K562 (cell line): Measurements from ENCODE around the gene CDHR2. TPM values are rescaled to one million over a fixed set of nuclear protein-coding genes. Genes with fewer than 3 reads are reported as not detected.

ENCODE experiments used
- ATAC-seq: fragments of 200-7000 bp; cut with Tn5 transposase; 3 replicates; pipeline ENCODE4 v1.9.1; 2020; ENCODE audit warnings: moderate library complexity
- BruUV-seq: library from RNA; stranded (reverse); fragments of 400-500 nt; replicated peaks from 2 replicates; lab custom pipeline; 2021; lab: Mats Ljungman, UMichigan
- CTCF ChIA-PET: fragments of 300-600 bp; formaldehyde crosslinking; extraction: SDS; loops from one replicate; lab custom pipeline; 2021; ENCODE audit warnings: low intra/inter-chr PET ratio; lab: Yijun Ruan, JAX
- POLR2A ChIA-PET: fragments of 300-600, 350-650 bp; sonication (Branson Sonifier 250); formaldehyde crosslinking; extraction: SDS; loops from one replicate; lab custom pipeline; 2021; ENCODE audit warnings: antibody characterized with exemption, inconsistent platforms; lab: Yijun Ruan, JAX
- DNase-seq, 4 experiments: peaks; one replicate each; pipeline versions ENCODE4 v3.0.0 to v3.0.0-alpha.2; 2011 to 2018; ENCODE audit warnings: low spot score in 3 of 4, mixed read lengths in 3 of 4; ENCODE audit errors: extremely low read depth in 1 of 4
- FAIRE-seq: peaks from 2 replicates; lab custom pipeline; 2011; peaks lifted over from hg19 to GRCh38; lab: Jason Lieb, UNC
- H2AFZ ChIP-seq: 2 replicates; pipeline ENCODE4 v1.6.0; 2011; ENCODE audit warnings: low read depth, low read length, control low read depth, inconsistent platforms
- H3K27ac ChIP-seq: fragments of 200-600 bp; 3 replicates; pipeline ENCODE4 v1.8.0; 2011; ENCODE audit warnings: low read depth, mild to moderate bottlenecking, control low read depth, inconsistent platforms, low read length, moderate library complexity, mixed read lengths; ENCODE audit errors: extremely low read depth
- H3K27me3 ChIP-seq, 2 experiments: fragments of 300-600 bp in 1 of 2; 2 replicates in 1 of 2; 3 replicates in 1 of 2; pipeline versions ENCODE4 v1.6.0 to v1.8.0; 2011; ENCODE audit warnings: inconsistent platforms in 2 of 2, low read length in 2 of 2, mild to moderate bottlenecking in 1 of 2, mixed read lengths in 1 of 2, moderate library complexity in 1 of 2; ENCODE audit not compliant: control insufficient read depth in 2 of 2, insufficient read depth in 2 of 2
- H3K36me3 ChIP-seq: fragments of 300-600 bp; 3 replicates; pipeline ENCODE4 v1.8.0; 2011; ENCODE audit warnings: mild to moderate bottlenecking, low read length, inconsistent platforms; ENCODE audit not compliant: control insufficient read depth, insufficient read depth
- H3K4me1 ChIP-seq, 2 experiments: fragments of 200-600 bp in 1 of 2; replicated peaks in 1 of 2; 2 replicates in 1 of 2; 3 replicates in 1 of 2; pipeline versions ENCODE4 v1.5.1 to v1.8.0; 2011; ENCODE audit warnings: inconsistent platforms in 2 of 2, low read length in 2 of 2, mild to moderate bottlenecking in 1 of 2, mixed read lengths in 1 of 2, moderate library complexity in 1 of 2; ENCODE audit not compliant: control insufficient read depth in 2 of 2, insufficient read depth in 2 of 2
- H3K4me2 ChIP-seq: 2 replicates; pipeline ENCODE4 v1.6.1; 2011; ENCODE audit warnings: low read length, control low read depth, inconsistent platforms, mixed read lengths; ENCODE audit not compliant: insufficient read depth
- H3K4me3 ChIP-seq: fragments of 200-600 bp; sonication (generic), shearing (Covaris generic); 2 replicates; pipeline ENCODE4 v1.5.1; 2016; ENCODE audit warnings: control low read depth, inconsistent platforms
- H3K79me2 ChIP-seq: fragments of 200-600 bp; 3 replicates; pipeline ENCODE4 v1.8.0; 2011; ENCODE audit warnings: low read length, inconsistent platforms; ENCODE audit not compliant: control insufficient read depth, insufficient read depth
- H3K9ac ChIP-seq, 2 experiments: 2 replicates each; pipeline versions ENCODE4 v1.6.0 to v1.6.1; 2011; ENCODE audit warnings: low read depth in 2 of 2, low read length in 2 of 2, control low read depth in 1 of 2, inconsistent platforms in 1 of 2, mild to moderate bottlenecking in 1 of 2, mixed read lengths in 1 of 2; ENCODE audit not compliant: insufficient read depth in 1 of 2
- H3K9me1 ChIP-seq: one replicate; pipeline ENCODE4 v1.6.0; 2011; ENCODE audit warnings: inconsistent platforms, mild to moderate bottlenecking, low read length, moderate library complexity; ENCODE audit not compliant: control insufficient read depth, insufficient read depth
- H3K9me3 ChIP-seq: replicated peaks from 2 replicates; pipeline ENCODE4 v1.5.1; 2011; ENCODE audit warnings: low read depth, low read length, inconsistent platforms; ENCODE audit not compliant: control insufficient read depth, insufficient read depth
- H4K20me1 ChIP-seq: replicated peaks from 2 replicates; pipeline ENCODE4 v1.6.1; 2011; ENCODE audit warnings: low read length, inconsistent platforms, mixed read lengths; ENCODE audit not compliant: control insufficient read depth, insufficient read depth
- ARID4B ChIP-seq: sonication (generic); formaldehyde crosslinking; IDR thresholded peaks from 2 replicates; pipeline ENCODE4 v1.8.0; 2022; ENCODE audit warnings: mild to moderate bottlenecking, missing genetic modification reagents
- E2F4 ChIP-seq: sonication (generic); formaldehyde crosslinking; IDR thresholded peaks from 2 replicates; pipeline ENCODE4 v1.8.0; 2022; ENCODE audit warnings: mild to moderate bottlenecking, low read depth, missing genetic modification reagents
- ELK3 ChIP-seq: fragments of 450-650 bp; formaldehyde crosslinking; IDR thresholded peaks from 2 replicates; pipeline ENCODE4 v1.4.0; 2020; ENCODE audit warnings: mild to moderate bottlenecking
- HNRNPH1 ChIP-seq: fragments of 200-400 bp; formaldehyde crosslinking; optimal IDR thresholded peaks from 2 replicates; pipeline ENCODE3; 2017; ENCODE audit warnings: low read depth, mild to moderate bottlenecking, low read length, moderate library complexity
- HNRNPUL1 ChIP-seq: fragments of 200-400 bp; formaldehyde crosslinking; IDR thresholded peaks from 2 replicates; pipeline ENCODE4 v1.6.1; 2017; ENCODE audit warnings: low read length
- SMARCE1 ChIP-seq: fragments of 450-650 bp; IDR thresholded peaks from 2 replicates; pipeline ENCODE4 v1.7.1; 2016; ENCODE audit warnings: mild to moderate bottlenecking
- ZC3H11A ChIP-seq: IDR thresholded peaks from 2 replicates; pipeline ENCODE4 v1.6.1; 2012; ENCODE audit warnings: low read depth, low read length, improper control_type of control experiment
- ZKSCAN8 ChIP-seq: fragments of 200-800 bp; sonication (Bioruptor generic); IDR thresholded peaks from 2 replicates; pipeline ENCODE4 v1.6.1; 2016; ENCODE audit warnings: missing genetic modification characterization, missing compliant biosample characterization
- ZNF217 ChIP-seq: sonication (generic); formaldehyde crosslinking; IDR thresholded peaks from 2 replicates; pipeline ENCODE4 v1.8.0; 2022; ENCODE audit warnings: mild to moderate bottlenecking, missing genetic modification reagents
- WGBS: fragments of 100-300 bp; shearing (Covaris generic); methylation state at CpG from one replicate; pipeline ENCODE4 v1.1.6; 2016; ENCODE audit warnings: low coverage, mixed read lengths; ENCODE audit not compliant: insufficient coverage; ENCODE audit errors: missing lambda C conversion rate; 5-methylcytosine and 5-hydroxymethylcytosine counted together
- in situ Hi-C: fragments of 300-500 bp; cut with MboI; formaldehyde crosslinking; loops from 4 replicates; pipeline ENCODE4 v1.15.0; 2018; ENCODE audit warnings: inconsistent platforms, mixed read lengths
- intact Hi-C: fragments of 100-400 bp; cut with micrococcal nuclease; formaldehyde crosslinking; loops from 2 replicates; pipeline ENCODE4 v1.14.2; 2022
- polyA plus RNA-seq, 8 experiments: library from polyadenylated mRNA; depleted of rRNA in 4 of 8; stranded (reverse) in 5 of 8; unstranded in 3 of 8; fragments of >200 nt; fragmentation: Nextera tagmentation in 2 of 8; fragmentation: Illumina TruSeq in 1 of 8; extraction: Ambion mirVana in 2 of 8; extraction: Trizol in 1 of 8; gene quantifications; 2 replicates each; pipeline versions ENCODE4 v1.2.1 to v1.2.3, GENCODE V29; 2011 to 2014; ENCODE audit warnings: inconsistent platforms in 1 of 8, missing spikeins in 1 of 8
- total RNA-seq, 7 experiments: library from RNA; depleted of rRNA in 6 of 7; stranded (reverse); fragments of >200 nt in 6 of 7; fragmentation: Illumina TruSeq in 2 of 7; extraction: Trizol in 2 of 7; gene quantifications; 2 replicates each; pipeline versions ENCODE4 v1.2.1 to v1.2.3, GENCODE V29; 2011 to 2021; ENCODE audit warnings: low replicate concordance in 1 of 7
- TF ChIP-seq, protein P1 (sequence below): sonication (generic); formaldehyde crosslinking; IDR thresholded peaks from 2 replicates; pipeline ENCODE4 v1.9.0; 2022; ENCODE audit warnings: mild to moderate bottlenecking, missing genetic modification reagents
- TF ChIP-seq, protein P2 (sequence below): fragments of 450-650 bp; formaldehyde crosslinking; IDR thresholded peaks from 2 replicates; pipeline ENCODE4 v1.4.0; 2020; ENCODE audit warnings: mild to moderate bottlenecking, moderate library complexity

Gene CDHR2
- total and polyA plus RNA-seq, 9 of the 15 experiments (the other 6 are each of a cell fraction or from before 2014, with no cell fraction given) = 0.01 to 0.62 (median 0.09) TPM; not detected in 2

GRCh38 chr5:176535664-176536131 is 13.4 kb upstream of the CDHR2 start:
- in situ Hi-C loops = no loop called here
- H2AFZ ChIP-seq = 0 out of 2 replicates have a peak overlapping the region, but pooled peaks have one; percentile 22
- ChIA-PET CTCF (no interaction called here), POLR2A (interaction anchor here (0.8 to 4.8 kb wide), 9 partner anchors 8 to 144 kb away, joined by 3 to 39 read pairs (median 4); no protein-coding TSS in a partner anchor)
- BruUV-seq = no TSS peak
- under 1% methylated on average over 9 of the region's 9 CpGs for whole genome bisulfite sequencing
- H3K4me3 ChIP-seq = peak overlapping the region; percentile 91
- peaks cover 4% of the 10 kb centered on the region for H3K9me1 ChIP-seq
- no peaks in the 10 kb centered on the region for H3K9me3 ChIP-seq
- DNase-seq (peak; percentile 26 to 43 (median 38)), FAIRE-seq (no peak), ATAC-seq (no peak)
- H3K9ac ChIP-seq = peak overlapping the region; percentile 95 to 96
- H3K27ac ChIP-seq = peak overlapping the region; percentile 98
- H3K4me2 ChIP-seq = peak overlapping the region; percentile 99
- peaks cover 43% of the 10 kb centered on the region for H3K79me2 ChIP-seq
- no peaks in the 10 kb centered on the region for H3K27me3 ChIP-seq
- peaks cover 45% of the 10 kb centered on the region; the same call in 2 of the 3 replicates for H3K36me3 ChIP-seq
- peaks cover 26% of the 10 kb centered on the region; the same call in 1 of the 2 replicates for H4K20me1 ChIP-seq
- H3K4me1 ChIP-seq = peaks cover 49 to 50% of the 10 kb centered on the region in 2 experiments
- intact Hi-C loops = loop anchor here (2.0 kb wide), 1 partner anchor 87 kb away; the partner anchor contains the start of gene FAF2
- no peak for TF ChIP-seq ZKSCAN8 (CRISPR knock-in tag)
- TF ChIP-seq, protein P1, sequence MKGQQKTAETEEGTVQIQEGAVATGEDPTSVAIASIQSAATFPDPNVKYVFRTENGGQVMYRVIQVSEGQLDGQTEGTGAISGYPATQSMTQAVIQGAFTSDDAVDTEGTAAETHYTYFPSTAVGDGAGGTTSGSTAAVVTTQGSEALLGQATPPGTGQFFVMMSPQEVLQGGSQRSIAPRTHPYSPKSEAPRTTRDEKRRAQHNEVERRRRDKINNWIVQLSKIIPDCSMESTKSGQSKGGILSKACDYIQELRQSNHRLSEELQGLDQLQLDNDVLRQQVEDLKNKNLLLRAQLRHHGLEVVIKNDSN (CRISPR knock-in tag) = no peak
- TF ChIP-seq HNRNPH1 = no peak
- TF ChIP-seq HNRNPUL1 = no peak
- TF ChIP-seq E2F4 (CRISPR knock-in tag) = no peak
- TF ChIP-seq ARID4B = no peak
- TF ChIP-seq ZNF217 (CRISPR knock-in tag) = no peak
- no peak for TF ChIP-seq ZC3H11A
- TF ChIP-seq, protein P2, sequence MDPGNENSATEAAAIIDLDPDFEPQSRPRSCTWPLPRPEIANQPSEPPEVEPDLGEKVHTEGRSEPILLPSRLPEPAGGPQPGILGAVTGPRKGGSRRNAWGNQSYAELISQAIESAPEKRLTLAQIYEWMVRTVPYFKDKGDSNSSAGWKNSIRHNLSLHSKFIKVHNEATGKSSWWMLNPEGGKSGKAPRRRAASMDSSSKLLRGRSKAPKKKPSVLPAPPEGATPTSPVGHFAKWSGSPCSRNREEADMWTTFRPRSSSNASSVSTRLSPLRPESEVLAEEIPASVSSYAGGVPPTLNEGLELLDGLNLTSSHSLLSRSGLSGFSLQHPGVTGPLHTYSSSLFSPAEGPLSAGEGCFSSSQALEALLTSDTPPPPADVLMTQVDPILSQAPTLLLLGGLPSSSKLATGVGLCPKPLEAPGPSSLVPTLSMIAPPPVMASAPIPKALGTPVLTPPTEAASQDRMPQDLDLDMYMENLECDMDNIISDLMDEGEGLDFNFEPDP (CRISPR knock-in tag) = no peak
- TF ChIP-seq SMARCE1 = no peak
- no peak for TF ChIP-seq ELK3 (CRISPR knock-in tag)
